Esophagus muscularis mucosa (tissue), 4 donors: Measurements from ENCODE around the gene IGSF8. TPM values are rescaled to one million over a fixed set of nuclear protein-coding genes. Genes with fewer than 3 reads are reported as not detected.
"Not testable (repeated sequence)": the region's sequence is repeated elsewhere in the genome, so short reads cannot be mapped to it uniquely, and the experiment has no call there.

Source experiments
- DNase-seq: peaks from one replicate; pipeline ENCODE4 v3.0.0-alpha.2; 2017; ENCODE audit errors: extremely low spot score
- H3K27ac ChIP-seq, 4 donors: fragments of 200-600 bp; sonication (generic); replicated peaks in 1 of 4; 1 replicate in 3 of 4; 2 replicates in 1 of 4; pipeline ENCODE4 v1.5.1; 2016 to 2019; ENCODE audit warnings: mild to moderate bottlenecking in 1 of 4
- H3K27me3 ChIP-seq, 4 donors: fragments of 200-600 bp; sonication (generic); one replicate each; pipeline versions ENCODE4 v1.5.1 to v1.6.0; 2016 to 2019
- H3K36me3 ChIP-seq, 4 donors: fragments of 200-600 bp; sonication (generic); one replicate each; pipeline ENCODE4 v1.5.1; 2016 to 2019
- H3K4me1 ChIP-seq, 4 donors: fragments of 200-600 bp; sonication (generic); one replicate each; pipeline ENCODE4 v1.5.1; 2016 to 2019
- H3K4me3 ChIP-seq, 4 donors: fragments of 200-600 bp; sonication (generic); 1 replicate in 2 of 4; 2 replicates in 2 of 4; pipeline ENCODE4 v1.5.1; 2016 to 2019; ENCODE audit warnings: mild to moderate bottlenecking in 4 of 4, moderate library complexity in 1 of 4
- H3K9me3 ChIP-seq, 4 donors: fragments of 200-600 bp; sonication (generic); 1 replicate in 3 of 4; 2 replicates in 1 of 4; pipeline ENCODE4 v1.5.1; 2016 to 2019
- EP300 ChIP-seq: sonication (generic); formaldehyde crosslinking; IDR thresholded peaks from one replicate; pipeline ENCODE4 v1.6.1; 2017; ENCODE audit warnings: antibody characterized with exemption
- POLR2A ChIP-seq: fragments of 450-650 bp; IDR thresholded peaks from one replicate; pipeline ENCODE4 v1.6.1; 2017; ENCODE audit warnings: antibody characterized with exemption, moderate library complexity, mild to moderate bottlenecking, low read depth
- POLR2AphosphoS5 ChIP-seq, 2 donors: sonication (generic); formaldehyde crosslinking; IDR thresholded peaks; one replicate each; pipeline ENCODE4 v1.6.1; 2017; ENCODE audit warnings: antibody characterized with exemption in 2 of 2
- WGBS: methylation state at CpG from one replicate; pipeline ENCODE4 v1.1.5; 2018; 5-methylcytosine and 5-hydroxymethylcytosine counted together
- intact Hi-C: fragments of 100-400 bp; cut with DNase I; formaldehyde crosslinking; loops from one replicate; pipeline ENCODE4 v1.15.1; 2023
- total RNA-seq, 4 donors: library from RNA; depleted of rRNA; stranded (reverse); fragments of >200 nt; gene quantifications; one replicate each; pipeline versions ENCODE4 v1.1.0 to v1.2.1, GENCODE V29; 2016
- TF ChIP-seq, protein P1 (sequence below), 3 experiments: fragments of 200-600 bp in 2 of 3; fragments of 450-650 bp in 1 of 3; sonication (generic) in 2 of 3; IDR thresholded peaks; one replicate each; pipeline ENCODE4 v1.5.1; 2017 to 2019; ENCODE audit warnings: antibody characterized with exemption in 3 of 3, mild to moderate bottlenecking in 2 of 3, moderate library complexity in 1 of 3

The IGSF8 gene
- total RNA-seq, 4 donors from 2014 or later, result 12.0 to 27.0 (median 21.9) TPM

DNA sequence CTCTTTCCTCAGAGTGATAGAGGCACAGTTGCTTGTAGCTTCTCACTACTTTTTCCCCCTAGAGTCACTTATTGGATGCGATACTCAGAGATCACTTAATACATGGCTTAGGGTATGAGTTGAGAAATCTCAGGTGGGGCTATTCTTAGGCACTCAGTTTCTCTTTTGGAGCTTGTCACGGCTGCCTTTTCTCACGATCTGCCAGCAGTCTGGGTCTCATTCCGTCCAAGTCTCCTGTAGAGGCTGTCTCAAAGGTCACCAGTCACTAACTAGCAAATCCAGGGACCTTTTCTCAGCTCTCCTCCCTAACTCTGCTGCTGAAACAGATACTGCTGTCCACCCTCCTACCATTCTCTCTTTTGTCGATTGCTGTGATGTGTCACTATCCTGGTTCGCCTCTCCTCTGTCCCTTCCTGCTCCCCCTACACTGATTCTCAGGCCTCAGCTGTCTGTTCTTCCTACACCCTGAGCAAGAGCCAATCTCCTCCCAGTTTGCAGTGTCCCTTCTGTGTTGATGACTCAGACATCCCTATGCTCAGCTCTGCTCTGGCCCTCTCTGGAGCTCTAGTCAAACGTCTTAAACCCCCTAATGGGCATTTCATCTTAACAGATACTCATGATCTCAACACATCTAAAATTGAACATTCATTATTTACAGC is 29.6 kb upstream of the IGSF8 start:
- no peak for DNase-seq
- 44% methylated on average over 7 of the region's 7 CpGs for WGBS
- Histone ChIP-seq H3K9me3 (no peaks in the 10 kb centered on the region), H3K4me3 (no peak overlapping the region), H3K4me1 (peaks cover 76 to 99% (median 90%) of the 10 kb centered on the region in 4 donors), H3K27ac (peak overlapping the region; percentile 83 to 87 (median 85)), H3K27me3 (no peaks in the 10 kb centered on the region), H3K36me3 (peaks cover 34 to 77% (median 70%) of the 10 kb centered on the region in 4 donors)
- intact Hi-C loops, result no loop called here
- no peak for TF ChIP-seq POLR2A
- TF ChIP-seq POLR2AphosphoS5 (IDR thresholded peaks at IDR 0.05), result peak in 1 of 2 donors; percentile 47

DNA sequence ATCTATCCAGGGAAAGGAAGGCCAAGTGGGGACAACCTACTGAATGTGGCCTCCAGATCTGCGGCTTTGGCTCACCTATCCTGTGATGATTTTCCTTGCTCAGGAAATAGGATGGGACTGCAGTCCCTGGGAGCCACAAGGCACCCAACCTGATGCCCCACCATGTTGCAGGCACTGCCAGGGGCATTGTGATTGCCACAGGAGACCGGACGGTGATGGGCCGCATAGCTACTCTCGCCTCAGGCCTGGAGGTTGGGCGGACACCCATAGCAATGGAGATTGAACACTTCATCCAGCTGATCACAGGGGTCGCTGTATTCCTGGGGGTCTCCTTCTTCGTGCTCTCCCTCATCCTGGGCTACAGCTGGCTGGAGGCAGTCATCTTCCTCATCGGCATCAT is 29.0 kb upstream of the IGSF8 start:
- DNase-seq, result no peak
- Histone ChIP-seq H3K27ac (peak overlapping the region; percentile 83 to 87 (median 85)), H3K36me3 (peaks cover 34 to 77% (median 73%) of the 10 kb centered on the region in 4 donors), H3K4me1 (peaks cover 75 to 99% (median 89%) of the 10 kb centered on the region in 4 donors), H3K27me3 (no peaks in the 10 kb centered on the region), H3K4me3 (no peak overlapping the region), H3K9me3 (no peaks in the 10 kb centered on the region)
- no peak for TF ChIP-seq EP300
- WGBS, result 97% methylated on average over 9 of the region's 9 CpGs
- intact Hi-C loops, result no loop called here

DNA sequence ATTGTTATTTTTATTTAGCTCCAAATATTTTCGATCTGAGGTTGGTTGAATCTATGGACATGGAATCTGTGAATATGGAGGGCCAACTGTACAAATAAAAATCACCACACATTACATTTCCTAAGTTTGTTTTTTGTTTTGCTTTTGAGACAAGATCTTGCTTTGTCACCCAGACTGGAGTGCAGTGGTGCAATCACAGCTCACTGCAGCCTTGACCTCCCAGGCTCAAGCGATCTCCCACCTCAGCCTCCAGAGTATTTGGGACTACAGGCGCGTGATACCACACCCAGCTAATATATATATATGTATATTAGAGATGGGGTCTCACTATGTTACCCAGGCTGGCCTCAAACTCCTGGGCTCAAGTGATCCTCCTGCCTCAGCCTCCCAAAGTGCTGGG is 27.9 kb upstream of the IGSF8 start:
- H3K27me3 ChIP-seq, H3K9me3 ChIP-seq, H3K4me3 ChIP-seq, intact Hi-C loops, DNase-seq: not testable (repeated sequence)
- WGBS, result 69% methylated on average over 4 of the region's 4 CpGs
- Histone ChIP-seq H3K4me1 (peaks cover 70 to 99% (median 85%) of the 10 kb centered on the region in 4 donors), H3K27ac (peak overlapping the region; percentile 83 to 87 (median 85)), H3K36me3 (peaks cover 34 to 86% (median 80%) of the 10 kb centered on the region in 4 donors)

DNA sequence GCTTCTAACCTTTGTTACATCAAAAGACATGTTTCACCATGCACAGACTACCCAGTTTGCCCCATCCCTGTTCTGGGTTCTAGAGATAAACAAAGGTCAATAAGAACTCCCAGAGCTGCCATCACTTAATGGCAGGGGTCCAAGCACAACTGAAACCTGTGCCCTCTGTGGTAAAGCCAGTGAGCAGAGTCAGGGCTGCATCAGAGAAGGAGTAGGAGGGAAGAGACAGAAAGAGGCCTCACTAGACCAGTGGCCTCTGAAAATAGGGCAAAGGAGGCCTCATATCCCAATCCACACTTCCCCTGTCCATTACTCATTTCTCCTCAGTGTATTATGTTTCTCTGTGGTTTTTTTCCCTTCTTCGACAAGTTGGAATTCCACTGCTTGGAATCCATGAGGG is 27.3 kb upstream of the IGSF8 start:
- H3K4me3 ChIP-seq, result no peak overlapping the region
- H3K9me3 ChIP-seq, result no peaks in the 10 kb centered on the region
- peak overlapping the region; percentile 83 to 87 (median 85) for H3K27ac ChIP-seq
- H3K27me3 ChIP-seq, result no peaks in the 10 kb centered on the region
- H3K36me3 ChIP-seq, result peaks cover 32 to 91% (median 80%) of the 10 kb centered on the region in 4 donors
- H3K4me1 ChIP-seq, result peaks cover 69 to 99% (median 82%) of the 10 kb centered on the region in 4 donors
- TF ChIP-seq EP300, result no peak
- TF ChIP-seq POLR2AphosphoS5 (IDR thresholded peaks at IDR 0.05), result no peak
- TF ChIP-seq, protein P1, sequence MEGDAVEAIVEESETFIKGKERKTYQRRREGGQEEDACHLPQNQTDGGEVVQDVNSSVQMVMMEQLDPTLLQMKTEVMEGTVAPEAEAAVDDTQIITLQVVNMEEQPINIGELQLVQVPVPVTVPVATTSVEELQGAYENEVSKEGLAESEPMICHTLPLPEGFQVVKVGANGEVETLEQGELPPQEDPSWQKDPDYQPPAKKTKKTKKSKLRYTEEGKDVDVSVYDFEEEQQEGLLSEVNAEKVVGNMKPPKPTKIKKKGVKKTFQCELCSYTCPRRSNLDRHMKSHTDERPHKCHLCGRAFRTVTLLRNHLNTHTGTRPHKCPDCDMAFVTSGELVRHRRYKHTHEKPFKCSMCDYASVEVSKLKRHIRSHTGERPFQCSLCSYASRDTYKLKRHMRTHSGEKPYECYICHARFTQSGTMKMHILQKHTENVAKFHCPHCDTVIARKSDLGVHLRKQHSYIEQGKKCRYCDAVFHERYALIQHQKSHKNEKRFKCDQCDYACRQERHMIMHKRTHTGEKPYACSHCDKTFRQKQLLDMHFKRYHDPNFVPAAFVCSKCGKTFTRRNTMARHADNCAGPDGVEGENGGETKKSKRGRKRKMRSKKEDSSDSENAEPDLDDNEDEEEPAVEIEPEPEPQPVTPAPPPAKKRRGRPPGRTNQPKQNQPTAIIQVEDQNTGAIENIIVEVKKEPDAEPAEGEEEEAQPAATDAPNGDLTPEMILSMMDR (IDR thresholded peaks at IDR 0.05), result no peak
- TF ChIP-seq POLR2A, result no peak
- DNase-seq, result no peak
- intact Hi-C loops, result no loop called here
- WGBS, result 72% methylated on average over 1 of the region's 1 CpG

DNA sequence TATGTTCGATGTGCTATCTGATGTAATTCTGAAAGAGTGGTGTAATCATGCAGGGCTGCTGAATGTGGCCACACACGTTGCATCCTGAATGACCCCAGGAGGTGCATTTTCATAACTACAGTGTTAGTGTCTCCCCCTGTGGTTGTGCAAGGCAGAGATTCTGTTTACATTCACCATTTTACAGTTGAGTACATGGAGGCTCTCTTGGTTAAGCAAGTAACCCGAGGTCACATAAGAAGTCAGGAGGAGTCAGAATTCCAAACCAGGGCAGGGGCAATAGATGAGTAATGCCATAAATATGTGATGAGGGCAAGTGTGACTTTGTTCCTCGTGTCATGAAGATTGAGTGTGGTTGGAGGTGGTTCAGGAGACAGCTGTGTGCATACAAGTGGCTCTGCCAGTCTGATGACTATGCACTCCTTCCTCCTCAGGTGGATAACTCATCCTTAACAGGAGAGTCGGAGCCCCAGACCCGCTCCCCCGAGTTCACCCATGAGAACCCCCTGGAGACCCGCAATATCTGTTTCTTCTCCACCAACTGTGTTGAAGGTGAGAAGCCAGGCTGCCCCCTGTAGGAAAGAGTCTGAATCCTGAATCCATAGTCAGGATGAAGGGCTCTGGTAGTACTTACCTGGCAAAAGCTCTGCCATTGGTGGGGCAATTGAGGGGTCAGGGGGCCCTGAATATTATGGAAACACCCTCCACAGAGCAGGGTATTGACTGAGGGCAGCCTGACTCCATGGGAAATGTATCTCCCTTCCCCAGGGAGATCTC is 26.5 kb upstream of the IGSF8 start:
- intact Hi-C loops, result no loop called here
- 59% methylated on average over 8 of the region's 8 CpGs for WGBS
- DNase-seq, result no peak
- no peaks in the 10 kb centered on the region for H3K27me3 ChIP-seq
- H3K4me3 ChIP-seq, result no peak overlapping the region
- no peaks in the 10 kb centered on the region for H3K9me3 ChIP-seq
- peaks cover 61 to 99% (median 79%) of the 10 kb centered on the region in 4 donors for H3K4me1 ChIP-seq
- peak overlapping the region; percentile 83 to 87 (median 85) for H3K27ac ChIP-seq
- H3K36me3 ChIP-seq, result peaks cover 23 to 84% (median 75%) of the 10 kb centered on the region in 4 donors
- TF ChIP-seq POLR2AphosphoS5 (IDR thresholded peaks at IDR 0.05), result peak in 1 of 2 donors; percentile 91
- peak; percentile 76 for TF ChIP-seq EP300
- no peak for TF ChIP-seq POLR2A
- TF ChIP-seq, protein P1 (IDR thresholded peaks at IDR 0.05), result peak in 2 of 3 experiments; percentile 38 to 43

DNA sequence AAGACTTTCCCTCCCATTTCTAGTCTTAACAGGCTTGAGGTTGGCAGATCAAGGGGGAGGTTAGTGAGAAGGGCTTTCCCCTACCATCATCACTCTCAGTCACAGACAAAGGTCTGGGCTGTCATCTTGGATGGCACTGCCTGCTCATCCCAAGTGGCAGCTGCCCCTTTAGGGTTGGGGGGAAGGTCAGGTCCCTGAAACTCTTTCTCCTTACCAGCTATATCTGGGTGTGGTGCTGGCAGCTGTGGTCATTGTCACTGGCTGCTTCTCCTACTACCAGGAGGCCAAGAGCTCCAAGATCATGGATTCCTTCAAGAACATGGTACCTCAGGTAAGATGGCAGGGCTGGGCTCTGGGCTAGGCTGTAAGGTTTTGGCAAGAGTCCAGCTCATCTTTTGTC is 25.3 kb upstream of the IGSF8 start:
- H3K4me1 ChIP-seq, result peaks cover 61 to 99% (median 81%) of the 10 kb centered on the region in 4 donors

More for the DNA sequence above, 25.3 kb upstream of the IGSF8 start:
- Histone ChIP-seq H3K27me3 (no peaks in the 10 kb centered on the region), H3K9me3 (no peaks in the 10 kb centered on the region), H3K36me3 (peaks cover 11 to 72% (median 63%) of the 10 kb centered on the region in 4 donors), H3K4me3 (no peak overlapping the region), H3K27ac (peak overlapping the region; percentile 71 to 87 (median 84))
- no peak for DNase-seq
- intact Hi-C loops, result no loop called here
- TF ChIP-seq, protein P1 (IDR thresholded peaks at IDR 0.05), result no peak
- TF ChIP-seq POLR2AphosphoS5 (IDR thresholded peaks at IDR 0.05) (no peak), POLR2A (no peak), EP300 (no peak)
